ENCODE results near the gene OSBPL7. TPM values are rescaled to one million over a fixed set of nuclear protein-coding genes. Genes with fewer than 3 reads are reported as not detected.

The OSBPL7 gene
- total RNA-seq, 1 experiment from 2014 or later: 9.1 TPM

DNA sequence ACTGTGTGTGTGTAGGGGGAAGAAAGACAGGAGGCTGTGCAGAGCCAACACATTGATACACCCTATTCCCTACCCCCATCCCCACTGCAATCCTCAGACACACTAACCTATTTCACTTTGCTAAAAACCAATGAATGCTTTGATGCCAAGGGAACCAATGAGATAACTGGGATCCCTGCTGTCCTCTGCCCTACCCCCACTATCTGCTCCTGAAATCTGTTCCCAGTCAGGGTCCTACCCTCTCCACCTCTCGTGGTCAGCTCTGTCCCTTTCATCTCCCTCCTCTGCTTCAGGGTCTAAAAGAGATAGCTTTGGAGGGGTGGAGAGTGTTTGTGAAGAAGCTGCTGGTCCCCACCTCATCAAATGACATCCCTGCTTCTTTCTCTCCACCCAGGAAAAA lies 48.5 kb upstream of the OSBPL7 start:
- in situ Hi-C loops (cut with HindIII; ENCODE audit: low pct_unique_long_range_greater_than_20kb, low sequenced_read_pairs) (no loop called here), intact Hi-C loops (cut with micrococcal nuclease; ENCODE audit: unreplicated experiment) (no loop called here)
- no TSS peak for BruUV-seq (replicated peaks)
- Histone ChIP-seq H3K4me3 (ENCODE audit: low read depth in 2 of 2, low read length in 2 of 2) (no peak overlapping the region), H3K27ac (ENCODE audit: low read length) (no peak overlapping the region), H3K27me3 (ENCODE audit: control insufficient read depth, insufficient read depth, low read length) (no peaks in the 10 kb centered on the region), H3K9me3 (ENCODE audit: control insufficient read depth, insufficient read depth, low read depth, low read length) (no peaks in the 10 kb centered on the region), H3K4me1 (ENCODE audit: control insufficient read depth, insufficient read depth, low read length) (peaks cover 2% of the 10 kb centered on the region; the same call in 1 of the 2 replicates), H3K36me3 (ENCODE audit: control insufficient read depth, insufficient read depth, low read length) (no peaks in the 10 kb centered on the region)
- CTCF ChIA-PET: interaction anchor here (0.7 kb wide), 1 partner anchor 26 kb away, joined by 3 read pairs; no protein-coding TSS in a partner anchor
- no peak for TF ChIP-seq POLR2AphosphoS5 (IDR thresholded peaks at IDR 0.05; ENCODE audit: low read depth, low read length)
- no peak for TF ChIP-seq TCF7L2 (IDR thresholded peaks at IDR 0.05; ENCODE audit: low read depth, low read length)
- TF ChIP-seq SIN3A (IDR thresholded peaks at IDR 0.05; ENCODE audit: borderline replicate concordance, insufficient read depth, low read depth, low read length): no peak
- TF ChIP-seq, protein P1, sequence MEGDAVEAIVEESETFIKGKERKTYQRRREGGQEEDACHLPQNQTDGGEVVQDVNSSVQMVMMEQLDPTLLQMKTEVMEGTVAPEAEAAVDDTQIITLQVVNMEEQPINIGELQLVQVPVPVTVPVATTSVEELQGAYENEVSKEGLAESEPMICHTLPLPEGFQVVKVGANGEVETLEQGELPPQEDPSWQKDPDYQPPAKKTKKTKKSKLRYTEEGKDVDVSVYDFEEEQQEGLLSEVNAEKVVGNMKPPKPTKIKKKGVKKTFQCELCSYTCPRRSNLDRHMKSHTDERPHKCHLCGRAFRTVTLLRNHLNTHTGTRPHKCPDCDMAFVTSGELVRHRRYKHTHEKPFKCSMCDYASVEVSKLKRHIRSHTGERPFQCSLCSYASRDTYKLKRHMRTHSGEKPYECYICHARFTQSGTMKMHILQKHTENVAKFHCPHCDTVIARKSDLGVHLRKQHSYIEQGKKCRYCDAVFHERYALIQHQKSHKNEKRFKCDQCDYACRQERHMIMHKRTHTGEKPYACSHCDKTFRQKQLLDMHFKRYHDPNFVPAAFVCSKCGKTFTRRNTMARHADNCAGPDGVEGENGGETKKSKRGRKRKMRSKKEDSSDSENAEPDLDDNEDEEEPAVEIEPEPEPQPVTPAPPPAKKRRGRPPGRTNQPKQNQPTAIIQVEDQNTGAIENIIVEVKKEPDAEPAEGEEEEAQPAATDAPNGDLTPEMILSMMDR (IDR thresholded peaks at IDR 0.05): no peak
- TF ChIP-seq, protein P2, sequence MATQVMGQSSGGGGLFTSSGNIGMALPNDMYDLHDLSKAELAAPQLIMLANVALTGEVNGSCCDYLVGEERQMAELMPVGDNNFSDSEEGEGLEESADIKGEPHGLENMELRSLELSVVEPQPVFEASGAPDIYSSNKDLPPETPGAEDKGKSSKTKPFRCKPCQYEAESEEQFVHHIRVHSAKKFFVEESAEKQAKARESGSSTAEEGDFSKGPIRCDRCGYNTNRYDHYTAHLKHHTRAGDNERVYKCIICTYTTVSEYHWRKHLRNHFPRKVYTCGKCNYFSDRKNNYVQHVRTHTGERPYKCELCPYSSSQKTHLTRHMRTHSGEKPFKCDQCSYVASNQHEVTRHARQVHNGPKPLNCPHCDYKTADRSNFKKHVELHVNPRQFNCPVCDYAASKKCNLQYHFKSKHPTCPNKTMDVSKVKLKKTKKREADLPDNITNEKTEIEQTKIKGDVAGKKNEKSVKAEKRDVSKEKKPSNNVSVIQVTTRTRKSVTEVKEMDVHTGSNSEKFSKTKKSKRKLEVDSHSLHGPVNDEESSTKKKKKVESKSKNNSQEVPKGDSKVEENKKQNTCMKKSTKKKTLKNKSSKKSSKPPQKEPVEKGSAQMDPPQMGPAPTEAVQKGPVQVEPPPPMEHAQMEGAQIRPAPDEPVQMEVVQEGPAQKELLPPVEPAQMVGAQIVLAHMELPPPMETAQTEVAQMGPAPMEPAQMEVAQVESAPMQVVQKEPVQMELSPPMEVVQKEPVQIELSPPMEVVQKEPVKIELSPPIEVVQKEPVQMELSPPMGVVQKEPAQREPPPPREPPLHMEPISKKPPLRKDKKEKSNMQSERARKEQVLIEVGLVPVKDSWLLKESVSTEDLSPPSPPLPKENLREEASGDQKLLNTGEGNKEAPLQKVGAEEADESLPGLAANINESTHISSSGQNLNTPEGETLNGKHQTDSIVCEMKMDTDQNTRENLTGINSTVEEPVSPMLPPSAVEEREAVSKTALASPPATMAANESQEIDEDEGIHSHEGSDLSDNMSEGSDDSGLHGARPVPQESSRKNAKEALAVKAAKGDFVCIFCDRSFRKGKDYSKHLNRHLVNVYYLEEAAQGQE (IDR thresholded peaks at IDR 0.05; ENCODE audit: insufficient read depth in 1 of 2, low read depth in 2 of 2, low read length in 1 of 2): no peak
- DNase-seq (ENCODE audit: low read depth, low spot score) (no peak), ATAC-seq (no peak)
- POLR2A ChIA-PET: no interaction called here

DNA sequence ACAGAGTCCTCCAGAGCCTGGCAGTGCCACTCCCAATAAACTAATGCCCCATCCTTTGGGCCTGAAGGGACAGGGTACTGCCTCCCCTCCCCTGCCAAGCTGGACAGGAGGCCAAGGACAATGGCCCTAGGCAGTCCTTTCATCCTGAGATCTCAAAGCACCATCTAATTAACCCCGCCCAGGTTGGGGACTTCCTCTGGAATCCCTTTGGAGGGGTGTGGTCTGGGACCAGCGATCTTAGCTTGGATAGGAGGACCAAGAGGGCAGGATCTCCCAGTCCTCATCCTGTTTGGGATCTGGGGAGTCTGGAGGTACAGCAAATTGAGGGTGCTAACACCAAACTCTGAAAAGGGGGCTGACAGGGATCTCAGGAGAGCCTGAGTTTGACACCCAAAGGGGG lies 47.5 kb upstream of the OSBPL7 start:
- DNase-seq (ENCODE audit: low read depth, low spot score): no peak
- H3K27me3 ChIP-seq (ENCODE audit: control insufficient read depth, insufficient read depth, low read length): no peaks in the 10 kb centered on the region
- ATAC-seq: no peak; the same call in 1 of the 2 replicates
- no peaks in the 10 kb centered on the region for H3K9me3 ChIP-seq (ENCODE audit: control insufficient read depth, insufficient read depth, low read depth, low read length)
- no peak overlapping the region for H3K4me3 ChIP-seq (ENCODE audit: low read depth in 2 of 2, low read length in 2 of 2)
- H3K36me3 ChIP-seq (ENCODE audit: control insufficient read depth, insufficient read depth, low read length): no peaks in the 10 kb centered on the region
- POLR2A ChIA-PET: no interaction called here
- CTCF ChIA-PET: no interaction called here
- intact Hi-C loops (cut with micrococcal nuclease; ENCODE audit: unreplicated experiment) (no loop called here), in situ Hi-C loops (cut with HindIII; ENCODE audit: low pct_unique_long_range_greater_than_20kb, low sequenced_read_pairs) (no loop called here)
- H3K4me1 ChIP-seq (ENCODE audit: control insufficient read depth, insufficient read depth, low read length): 0 out of 2 replicates have a peak, but pooled peaks cover 5% of the 10 kb centered on the region
- TF ChIP-seq, protein P2 (IDR thresholded peaks at IDR 0.05; ENCODE audit: insufficient read depth in 1 of 2, low read depth in 2 of 2, low read length in 1 of 2): no peak
- TF ChIP-seq TCF7L2 (IDR thresholded peaks at IDR 0.05; ENCODE audit: low read depth, low read length): no peak
- TF ChIP-seq, protein P1 (IDR thresholded peaks at IDR 0.05): no peak
- TF ChIP-seq SIN3A (IDR thresholded peaks at IDR 0.05; ENCODE audit: borderline replicate concordance, insufficient read depth, low read depth, low read length): no peak
- TF ChIP-seq POLR2AphosphoS5 (IDR thresholded peaks at IDR 0.05; ENCODE audit: low read depth, low read length): no peak
- BruUV-seq (replicated peaks): no TSS peak
- H3K27ac ChIP-seq (ENCODE audit: low read length): no peak overlapping the region

All from Panc1 (cell line).